NCI-H2227 (cell line): ENCODE measurements around the gene OSBPL2.

Experiments used
- DNase-seq: peaks from one replicate; lab custom pipeline; 2025; ENCODE audit not compliant: unreplicated experiment; lab: John Stamatoyannopoulos, UW

Gene OSBPL2

DNA sequence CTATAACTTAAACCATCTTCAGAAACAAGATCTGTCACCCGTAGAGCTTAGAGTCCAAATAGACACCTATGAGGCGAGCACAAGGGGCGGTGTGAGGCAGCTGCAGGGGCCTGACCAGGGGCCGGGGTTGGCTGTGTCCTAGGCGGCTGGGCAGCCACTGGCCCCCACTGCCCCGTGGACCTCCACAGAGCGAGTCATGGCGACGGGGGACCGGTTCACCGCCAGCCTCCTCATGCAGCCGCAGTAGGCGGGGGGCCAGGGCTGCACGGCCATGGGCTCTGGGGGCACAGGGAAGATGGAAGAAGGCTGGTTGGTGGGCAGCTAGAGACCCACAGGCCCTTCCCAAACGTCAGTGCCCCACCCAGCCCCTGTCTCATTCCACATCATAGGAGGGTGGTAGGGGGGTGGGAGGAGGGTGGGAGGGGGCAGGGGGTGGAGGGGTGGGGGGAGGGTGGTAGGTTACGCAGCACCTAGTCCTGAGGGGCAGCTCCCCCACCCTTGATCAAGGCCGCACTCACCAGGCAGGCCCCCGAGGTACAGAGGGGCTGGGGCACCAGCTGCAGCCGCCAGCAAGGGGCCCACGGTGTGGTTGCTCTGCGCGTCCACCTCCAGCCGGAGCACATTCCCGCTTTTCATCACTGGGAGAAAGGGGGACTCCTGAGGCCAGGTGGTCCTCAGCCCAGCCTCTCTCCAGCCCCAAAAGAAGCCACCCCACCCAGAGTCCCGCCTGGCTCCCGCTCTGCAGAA is 71.0 kb downstream of the OSBPL2 start:
- DNase-seq: no peak

DNA sequence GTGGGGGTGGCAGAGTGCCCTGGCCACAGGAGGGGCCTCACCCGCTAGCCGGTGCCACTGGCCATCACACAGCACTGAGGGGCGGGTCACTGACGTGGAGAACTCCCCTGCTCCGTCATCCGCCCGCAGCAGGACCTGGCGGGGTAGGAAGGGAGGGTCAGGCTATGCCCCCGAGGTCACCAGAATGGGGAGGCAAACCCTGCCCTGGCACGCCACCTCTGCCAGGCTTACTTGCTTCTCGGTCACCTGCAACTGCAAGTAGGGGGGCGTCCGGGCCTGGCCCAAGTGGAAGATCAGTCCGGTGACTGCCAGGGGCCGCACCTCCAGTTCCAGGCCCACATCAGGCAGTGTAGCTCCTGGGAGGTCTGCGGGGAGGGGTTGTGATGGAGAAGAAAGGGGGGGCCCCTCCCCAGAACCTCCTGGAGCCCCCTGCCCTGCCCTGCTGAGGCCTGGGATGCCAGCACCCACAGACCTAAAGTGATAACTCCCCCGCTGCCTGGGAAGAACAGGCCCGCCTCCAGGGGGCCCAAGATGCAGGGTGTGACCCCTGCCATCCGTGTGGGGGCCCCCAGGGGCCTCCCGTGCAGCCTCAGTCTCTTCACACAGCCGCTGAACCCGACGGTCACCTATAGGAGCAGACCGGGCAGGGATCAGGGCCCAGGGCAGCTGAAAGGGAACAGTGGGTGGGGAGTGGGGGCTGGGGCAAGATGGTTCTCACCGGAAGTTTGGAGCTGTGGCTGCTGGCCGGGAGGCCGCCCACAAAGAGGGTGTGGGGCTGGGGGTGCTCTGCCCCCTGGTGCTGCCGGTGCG is 71.8 kb downstream of the OSBPL2 start:
- no peak for DNase-seq

DNA sequence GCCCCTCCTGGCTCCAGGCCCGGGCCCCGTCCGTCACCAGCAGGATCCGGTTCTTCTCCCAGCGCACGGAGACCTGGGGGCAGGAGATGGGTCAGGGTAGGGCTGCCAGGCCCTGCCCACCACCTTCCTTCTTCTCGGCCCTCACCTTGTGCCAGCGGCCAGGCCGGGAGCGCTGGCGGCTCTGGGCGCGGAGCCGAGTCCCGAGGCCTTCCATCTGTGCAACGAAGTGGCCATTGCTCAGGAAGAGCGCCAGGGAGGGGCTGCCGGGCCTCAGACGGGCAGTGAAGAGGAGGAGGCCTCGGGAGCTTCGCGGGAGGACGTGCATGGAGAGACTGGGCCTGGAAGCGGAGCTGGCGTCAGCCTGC is 72.4 kb downstream of the OSBPL2 start:
- no peak for DNase-seq

DNA sequence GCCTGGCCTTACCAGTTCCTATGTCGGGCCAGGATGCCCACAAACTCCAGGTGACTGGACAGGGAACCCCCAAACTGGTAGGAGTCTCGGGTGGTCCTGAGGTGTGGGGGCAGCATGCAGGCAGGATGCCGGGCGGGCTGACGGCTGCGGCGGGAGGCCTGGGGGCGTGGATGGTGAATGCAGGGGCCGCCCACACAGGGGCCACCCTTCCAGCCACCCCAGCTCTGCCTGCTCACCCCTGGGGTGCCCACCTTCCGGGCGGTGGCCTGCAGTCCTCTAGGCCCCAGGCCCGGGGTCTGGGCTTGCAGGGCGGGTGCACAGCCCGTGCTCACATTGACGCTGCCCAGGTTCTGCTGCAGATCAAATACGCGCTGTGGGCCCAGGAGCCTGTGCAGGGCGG is 72.8 kb downstream of the OSBPL2 start:
- no peak for DNase-seq

DNA sequence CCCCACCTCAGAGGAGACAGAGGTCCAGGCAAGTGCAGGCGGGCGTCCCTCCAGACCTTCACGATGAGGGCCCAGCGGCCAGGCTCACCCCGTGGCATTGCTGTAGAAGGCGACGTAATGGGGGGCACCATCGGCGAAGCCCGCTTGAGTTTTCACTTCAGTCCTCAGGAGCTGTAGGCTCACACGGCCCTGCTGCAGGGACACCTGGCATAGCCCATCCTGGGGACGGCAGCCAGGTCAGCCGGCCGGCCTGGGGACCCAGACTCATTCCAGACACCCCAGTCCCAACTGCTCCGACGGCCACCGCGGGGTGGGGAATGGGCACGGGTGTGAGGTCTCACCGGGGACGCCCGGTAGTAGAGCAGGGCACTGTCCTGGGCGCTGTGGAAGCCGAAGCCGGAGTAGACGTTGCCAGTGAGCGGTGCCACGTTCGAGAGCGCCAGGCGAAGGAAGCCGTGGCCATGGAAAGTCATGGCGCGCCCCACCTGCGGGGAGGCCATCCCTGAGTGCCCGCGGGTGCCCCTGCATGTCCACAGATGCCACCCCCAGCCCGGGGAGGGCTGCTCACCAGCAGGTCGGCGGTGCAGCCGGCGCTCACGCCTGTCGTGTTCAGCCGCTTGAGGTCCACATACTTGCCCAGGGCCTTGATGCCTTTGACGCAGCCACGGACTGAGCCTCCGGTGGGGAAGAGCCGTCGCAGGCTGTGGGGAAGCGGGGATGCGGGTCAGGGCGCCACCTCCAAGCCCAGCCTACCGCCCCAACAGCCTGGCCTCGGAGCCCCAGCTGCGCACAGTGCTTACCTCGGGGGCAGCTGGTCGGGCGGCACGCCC is 73.7 kb downstream of the OSBPL2 start:
- DNase-seq: no peak

DNA sequence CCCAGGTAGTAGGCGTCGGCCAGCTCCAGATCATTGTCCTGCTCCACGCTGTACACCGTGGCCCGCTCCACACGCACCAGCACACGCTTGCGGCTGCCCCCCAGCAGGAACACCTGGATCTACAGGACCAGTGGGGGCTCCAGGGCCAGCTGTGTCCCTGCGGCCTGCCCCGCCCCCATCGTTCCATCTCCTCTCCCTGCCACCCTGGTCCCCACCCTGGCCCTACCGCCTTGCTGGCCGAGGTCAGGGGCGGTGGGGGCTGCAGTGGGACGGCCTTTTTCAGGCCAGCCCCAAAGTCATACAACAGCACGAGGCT is 74.3 kb downstream of the OSBPL2 start:
- no peak for DNase-seq

DNA sequence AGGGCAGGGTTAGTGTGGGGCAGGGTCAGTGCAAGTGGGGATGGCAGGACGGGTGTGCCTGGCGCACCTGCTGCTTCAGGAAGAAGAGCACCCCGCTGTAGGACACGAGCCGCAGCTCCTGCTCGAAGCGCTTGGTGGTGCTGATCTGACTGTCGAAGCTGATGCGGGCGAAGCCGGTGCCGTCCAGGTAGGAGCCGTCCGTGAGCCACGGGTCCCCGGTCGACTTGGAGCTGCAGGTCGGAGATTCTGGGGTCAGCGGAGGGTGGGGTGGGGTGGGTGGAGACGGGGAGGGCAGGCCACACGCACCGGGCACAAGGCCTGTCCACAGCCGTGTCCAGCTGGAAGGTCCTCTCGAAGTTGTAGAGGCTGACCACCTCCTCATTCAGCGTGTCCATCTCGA is 74.7 kb downstream of the OSBPL2 start:
- DNase-seq: no peak

DNA sequence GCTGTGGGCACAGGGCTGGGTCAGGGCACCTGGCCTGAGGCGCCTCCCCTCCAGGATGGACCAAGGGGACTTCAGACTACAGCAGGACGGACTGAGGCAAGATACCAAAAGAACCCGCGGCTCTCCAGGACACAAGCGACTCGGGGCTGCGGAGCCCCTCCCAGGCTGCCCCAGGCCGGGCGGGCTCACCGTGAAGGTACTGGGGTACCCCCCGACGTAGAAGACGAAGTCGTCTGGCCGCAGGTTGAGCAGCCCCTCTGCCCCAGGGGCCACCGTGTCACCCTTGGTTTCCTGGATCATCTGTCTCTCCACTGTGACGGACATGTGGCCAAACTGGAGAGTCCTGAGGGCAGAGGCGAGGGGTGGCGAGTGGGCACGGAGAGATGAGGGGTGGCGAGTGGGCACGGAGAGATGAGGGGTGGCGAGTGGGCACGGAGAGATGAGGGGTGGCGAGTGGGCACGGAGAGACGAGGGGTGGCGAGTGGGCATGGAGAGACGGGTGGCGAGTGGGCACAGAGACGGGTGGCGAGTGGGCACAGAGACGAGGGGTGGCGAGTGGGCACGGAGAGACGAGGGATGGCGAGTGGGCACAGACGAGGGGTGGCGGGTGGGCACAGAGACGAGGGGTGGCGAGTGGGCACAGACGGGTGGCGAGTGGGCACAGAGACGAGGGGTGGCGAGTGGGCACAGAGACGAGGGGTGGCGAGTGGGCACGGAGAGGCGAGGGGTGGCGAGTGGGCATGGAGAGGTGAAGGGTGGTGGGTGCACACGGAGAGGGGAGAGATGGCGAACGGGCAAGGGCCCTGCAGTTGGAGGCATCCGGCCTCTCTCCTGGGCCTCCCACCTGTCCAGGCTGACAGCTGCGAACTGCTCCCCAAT is 75.4 kb downstream of the OSBPL2 start:
- DNase-seq: no peak

DNA sequence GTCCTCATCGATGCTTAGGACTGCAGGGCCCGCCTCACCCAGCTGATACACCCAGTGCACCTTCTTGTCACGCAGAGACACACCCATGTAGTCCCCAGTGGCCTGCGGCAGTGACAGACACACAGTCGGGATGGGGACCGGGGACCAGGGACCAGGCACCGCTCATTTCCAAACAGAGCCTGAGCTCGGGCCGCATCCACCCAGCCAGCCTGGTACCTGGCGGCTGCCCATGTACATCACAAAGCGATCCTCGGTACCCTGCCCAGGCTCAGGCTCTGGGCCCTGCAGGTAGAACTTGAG is 76.0 kb downstream of the OSBPL2 start:
- no peak for DNase-seq

DNA sequence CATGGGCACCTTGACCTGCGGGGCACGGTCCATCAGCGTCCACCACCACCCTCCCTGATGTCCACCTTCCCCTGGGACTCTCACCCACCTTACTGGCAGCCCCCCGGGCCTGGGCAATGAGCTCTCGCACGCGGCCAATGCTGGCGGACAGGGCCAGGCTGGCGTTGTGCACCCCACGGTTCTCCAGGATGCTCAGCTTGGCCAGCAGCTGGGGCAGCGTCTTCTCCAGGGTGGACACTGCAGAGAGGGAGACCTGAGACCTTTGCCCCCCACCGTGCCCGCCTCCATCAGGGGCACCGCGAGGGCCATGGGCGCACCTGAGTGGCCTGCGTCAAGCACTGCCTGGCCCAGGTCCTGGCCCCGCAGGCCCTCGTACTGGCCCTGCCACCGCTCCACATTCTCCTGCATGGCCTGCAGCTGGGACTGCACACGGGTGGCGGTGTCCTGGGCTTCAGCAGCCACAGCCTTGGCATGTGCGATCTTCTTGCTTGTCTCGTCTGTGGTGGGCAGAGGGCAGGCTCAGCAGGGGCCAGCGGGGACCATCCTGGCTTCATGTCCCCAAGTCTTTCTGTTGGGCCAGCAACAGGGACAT is 76.5 kb downstream of the OSBPL2 start:
- DNase-seq: no peak

DNA sequence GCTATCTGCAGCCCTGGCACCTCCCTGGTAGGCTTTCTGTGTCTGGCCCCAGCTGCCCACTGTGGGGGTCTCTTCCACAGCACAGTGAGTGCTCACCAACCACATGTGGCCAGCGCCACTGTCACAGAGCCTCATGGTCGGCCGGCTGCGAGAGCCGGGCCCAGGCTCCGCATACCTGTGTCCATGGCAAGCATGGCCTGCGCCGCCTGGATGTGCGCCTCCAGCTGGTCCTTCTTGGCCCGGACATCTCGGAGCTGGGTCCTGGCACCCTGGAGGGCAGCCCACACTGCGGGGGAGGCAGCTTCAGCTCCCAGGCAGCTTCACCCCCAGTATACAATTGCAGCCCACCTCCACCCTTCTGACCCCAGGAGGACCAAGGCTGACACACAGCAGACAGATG is 77.5 kb downstream of the OSBPL2 start:
- no peak for DNase-seq

DNA sequence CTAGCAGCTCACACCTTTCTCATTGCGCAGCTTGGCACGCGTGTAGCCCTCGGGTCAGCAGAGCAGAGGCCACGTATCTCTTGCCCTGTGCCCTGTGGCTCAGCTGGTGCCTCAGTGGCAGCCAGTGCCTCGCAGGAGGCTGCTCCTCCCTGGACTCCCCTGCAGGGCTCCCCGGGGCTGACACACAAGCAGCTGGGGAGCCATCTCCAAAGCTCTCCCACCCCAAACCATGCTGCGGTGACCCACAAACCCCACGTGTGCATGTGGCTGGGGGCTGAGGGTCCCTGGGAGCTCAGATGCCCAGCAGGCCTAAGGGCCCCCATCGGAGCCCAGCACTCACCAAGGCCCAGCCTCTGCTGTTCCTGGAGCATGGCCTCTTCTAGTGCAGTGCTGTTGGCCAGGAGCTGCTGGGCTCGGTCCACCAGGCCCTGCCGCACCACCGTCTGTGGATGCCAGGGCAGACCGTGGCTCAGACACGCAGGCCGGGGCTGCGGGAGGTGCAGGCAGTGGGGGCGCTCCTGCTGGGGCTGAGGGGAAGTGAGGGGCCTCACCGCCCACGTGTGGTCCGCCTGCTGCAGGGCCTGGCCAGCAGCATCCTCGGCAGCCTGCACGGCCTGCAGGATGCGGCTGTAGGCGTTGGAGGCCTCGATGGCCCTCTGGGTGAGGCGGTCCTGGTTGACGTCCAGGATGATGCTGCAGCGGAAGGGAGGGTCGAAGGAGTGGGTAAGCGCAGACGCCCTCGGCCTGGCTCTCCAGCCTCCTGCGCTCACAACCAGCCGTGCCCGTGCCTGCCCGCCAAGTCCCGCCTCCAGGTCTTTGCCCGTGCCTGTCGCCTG is 78.2 kb downstream of the OSBPL2 start:
- no peak for DNase-seq

DNA sequence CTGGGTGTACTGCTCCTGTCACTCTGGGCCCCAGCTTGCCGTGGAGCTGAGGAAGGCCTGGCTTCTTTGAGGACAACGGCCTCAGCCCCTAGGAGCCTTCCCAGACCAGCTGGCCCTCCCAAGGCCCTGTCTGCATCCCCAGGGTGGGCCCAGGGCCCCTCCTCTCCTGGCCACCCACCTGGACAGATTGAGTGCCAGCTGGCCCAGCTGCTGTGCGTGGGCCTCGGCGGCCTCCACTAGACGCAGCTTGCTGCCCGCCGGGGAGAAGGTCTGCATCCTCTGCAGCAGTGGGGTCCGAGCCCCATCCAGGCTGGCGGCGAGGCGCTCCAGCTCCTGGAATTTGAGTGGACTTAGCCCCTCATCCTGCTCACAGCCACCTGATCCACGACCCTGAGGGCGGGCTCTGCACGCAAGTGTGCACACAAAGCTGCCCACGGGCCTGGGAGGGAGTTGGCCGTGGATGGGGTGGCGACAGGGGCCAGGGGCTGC is 78.9 kb downstream of the OSBPL2 start:
- no peak for DNase-seq

DNA sequence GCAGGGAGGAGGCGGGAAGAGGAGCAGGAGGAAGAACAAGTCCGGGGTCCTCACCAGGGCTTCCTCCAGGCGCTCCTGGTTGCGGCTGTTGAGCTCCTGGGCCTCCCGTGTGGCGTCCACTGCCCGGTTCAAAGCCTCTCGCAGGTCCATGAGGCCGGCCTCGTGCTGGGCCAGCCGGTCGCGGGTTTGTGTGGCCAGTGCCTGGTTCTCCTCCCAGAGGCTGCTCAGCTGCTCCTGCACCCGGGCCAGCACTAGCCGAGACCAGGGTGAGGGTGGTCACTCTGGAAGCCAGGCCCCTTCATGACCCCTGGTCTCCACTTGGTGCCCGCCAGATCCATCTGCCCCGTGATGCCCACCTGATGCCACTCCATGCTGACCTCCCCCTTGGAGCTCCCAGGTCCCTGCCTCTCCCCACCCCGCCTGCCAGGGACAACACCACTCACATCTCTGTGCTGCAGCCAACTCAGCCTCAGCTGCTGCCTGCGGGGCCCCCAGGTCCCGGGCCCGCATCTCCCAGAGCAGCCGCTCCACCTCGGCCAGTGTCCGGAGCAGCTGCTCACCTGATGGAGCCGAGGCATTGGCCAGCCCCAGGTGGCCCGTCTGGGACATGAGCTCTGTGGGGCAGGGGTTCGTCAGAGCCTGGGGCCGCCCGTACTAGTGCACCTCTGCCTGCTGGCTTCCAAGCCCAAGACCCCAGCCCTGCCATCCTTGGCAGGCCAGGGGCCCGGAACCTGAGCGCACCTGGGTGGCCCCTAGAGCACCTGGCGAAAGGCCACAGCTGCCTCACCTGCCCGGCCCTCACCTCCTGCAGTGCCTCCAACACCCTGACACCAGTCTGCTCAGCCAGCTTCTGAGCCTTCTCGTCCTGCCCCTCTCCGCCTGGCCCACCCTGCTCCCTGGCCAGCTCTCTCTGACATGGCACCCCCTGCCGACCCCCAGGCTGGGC is 80.4 kb downstream of the OSBPL2 start:
- no peak for DNase-seq

DNA sequence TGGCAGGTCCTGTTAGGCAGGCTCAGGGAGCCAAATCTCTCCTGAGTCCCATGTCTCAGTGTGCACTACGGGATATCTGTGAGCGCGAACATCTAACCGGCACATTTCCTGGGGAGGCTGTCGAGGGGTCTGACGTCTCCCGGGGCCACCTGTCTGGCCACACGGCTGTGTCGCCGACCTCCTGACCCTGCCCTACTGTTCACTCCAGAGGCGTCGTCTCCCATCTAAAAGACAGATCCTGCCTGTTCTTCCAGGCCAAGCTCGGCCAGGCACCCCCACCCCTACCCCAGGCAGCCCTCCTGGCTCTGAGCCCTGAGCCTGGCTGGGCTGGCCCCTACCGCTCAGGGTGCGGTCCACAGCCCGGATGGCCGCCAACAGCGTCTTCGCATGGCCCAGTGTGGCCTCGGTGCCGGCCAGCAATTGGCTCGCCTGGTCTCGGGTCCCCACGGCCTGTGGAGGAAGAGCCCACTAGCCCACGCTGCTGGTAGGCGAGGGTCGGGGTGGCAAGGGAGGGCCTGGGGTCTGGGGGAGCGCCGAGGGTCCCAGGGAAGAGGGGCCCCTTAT is 81.1 kb downstream of the OSBPL2 start:
- no peak for DNase-seq

DNA sequence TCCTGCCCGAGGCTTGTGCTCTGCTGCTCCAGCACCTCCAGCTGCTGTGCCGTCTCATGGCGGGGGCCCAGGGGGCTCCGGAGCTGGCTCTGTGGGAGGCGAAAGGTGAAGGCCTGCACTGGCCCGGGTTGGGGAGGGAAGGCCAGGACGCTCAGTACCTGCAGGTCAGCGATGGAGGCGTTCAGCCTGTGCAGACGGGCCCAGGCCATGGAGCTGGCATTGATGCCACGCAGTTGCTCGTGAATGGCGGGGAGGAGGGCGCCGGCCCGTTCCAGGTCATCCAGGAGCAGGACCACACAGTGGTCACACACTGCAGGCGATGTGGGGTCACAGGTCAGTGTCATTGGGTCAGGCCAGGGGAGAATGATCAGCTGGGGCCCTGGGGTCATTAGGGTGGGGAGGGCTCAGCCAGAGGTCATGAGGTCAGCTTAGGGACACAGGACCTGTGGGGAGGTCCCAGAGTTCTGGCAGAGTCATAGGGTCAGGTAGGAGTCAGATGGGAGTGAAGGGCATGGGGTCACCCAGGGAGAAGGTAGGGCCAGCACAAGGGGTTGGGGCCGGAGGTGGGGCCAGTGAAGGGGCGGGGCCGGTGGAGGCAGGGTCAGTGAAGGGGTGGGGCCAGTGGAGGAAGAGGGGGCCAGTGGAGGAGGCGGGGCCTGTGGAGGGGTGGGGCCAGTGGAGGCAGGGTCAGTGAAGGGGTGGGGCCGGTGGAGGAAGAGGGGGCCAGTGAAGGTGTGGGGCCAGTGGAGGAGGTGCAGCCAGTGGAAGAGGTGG is 82.4 kb downstream of the OSBPL2 start:
- no peak for DNase-seq

DNA sequence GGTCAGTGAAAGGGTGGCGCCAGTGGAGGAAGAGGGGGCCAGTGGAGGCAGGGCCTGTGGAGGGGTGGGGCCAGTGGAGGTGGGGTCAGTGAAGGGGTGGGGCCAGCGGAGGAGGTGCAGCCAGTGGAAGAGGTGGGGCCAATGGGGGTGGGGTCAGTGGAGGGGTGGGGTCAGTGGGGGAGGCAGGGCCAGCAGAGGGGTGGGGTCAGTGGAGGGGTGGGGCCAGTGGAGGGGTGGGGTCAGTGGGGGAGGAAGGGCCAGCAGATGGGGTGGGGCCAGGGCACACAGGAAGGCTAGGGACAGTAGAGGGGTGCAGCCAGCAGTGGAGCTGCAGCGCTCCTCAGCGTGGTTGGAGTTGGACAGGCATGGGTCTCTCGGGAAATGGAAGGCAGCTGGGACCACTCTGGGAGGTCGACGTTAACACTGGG is 83.2 kb downstream of the OSBPL2 start:
- DNase-seq: no peak

DNA sequence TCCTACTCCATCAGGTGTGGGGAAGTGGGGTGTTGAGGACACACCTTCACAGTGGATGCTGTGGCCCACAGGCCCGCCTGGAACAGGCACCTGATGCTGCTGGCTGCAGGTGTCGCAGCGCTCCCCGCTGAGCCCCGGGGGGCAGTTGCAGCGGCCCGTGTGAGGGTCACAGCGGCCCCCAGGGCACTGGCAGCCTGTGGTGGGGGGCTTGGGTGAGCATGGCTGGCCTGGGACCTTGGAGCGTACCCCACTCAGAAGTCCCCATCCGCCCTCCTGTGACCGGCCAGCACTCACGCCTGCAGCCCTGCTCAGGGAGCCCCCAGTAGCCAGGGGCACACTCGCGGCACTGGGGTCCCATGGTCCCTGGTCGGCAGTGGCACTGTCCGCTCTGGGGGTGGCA is 83.7 kb downstream of the OSBPL2 start:
- no peak for DNase-seq
